DMS53 treated with DMSO at 0.1 percent for 48 hours (cell line): ENCODE data around the gene ANKRD23.

Source experiments
- DNase-seq: peaks from one replicate; lab custom pipeline; 2025; ENCODE audit not compliant: unreplicated experiment; lab: John Stamatoyannopoulos, UW

Gene ANKRD23

DNA sequence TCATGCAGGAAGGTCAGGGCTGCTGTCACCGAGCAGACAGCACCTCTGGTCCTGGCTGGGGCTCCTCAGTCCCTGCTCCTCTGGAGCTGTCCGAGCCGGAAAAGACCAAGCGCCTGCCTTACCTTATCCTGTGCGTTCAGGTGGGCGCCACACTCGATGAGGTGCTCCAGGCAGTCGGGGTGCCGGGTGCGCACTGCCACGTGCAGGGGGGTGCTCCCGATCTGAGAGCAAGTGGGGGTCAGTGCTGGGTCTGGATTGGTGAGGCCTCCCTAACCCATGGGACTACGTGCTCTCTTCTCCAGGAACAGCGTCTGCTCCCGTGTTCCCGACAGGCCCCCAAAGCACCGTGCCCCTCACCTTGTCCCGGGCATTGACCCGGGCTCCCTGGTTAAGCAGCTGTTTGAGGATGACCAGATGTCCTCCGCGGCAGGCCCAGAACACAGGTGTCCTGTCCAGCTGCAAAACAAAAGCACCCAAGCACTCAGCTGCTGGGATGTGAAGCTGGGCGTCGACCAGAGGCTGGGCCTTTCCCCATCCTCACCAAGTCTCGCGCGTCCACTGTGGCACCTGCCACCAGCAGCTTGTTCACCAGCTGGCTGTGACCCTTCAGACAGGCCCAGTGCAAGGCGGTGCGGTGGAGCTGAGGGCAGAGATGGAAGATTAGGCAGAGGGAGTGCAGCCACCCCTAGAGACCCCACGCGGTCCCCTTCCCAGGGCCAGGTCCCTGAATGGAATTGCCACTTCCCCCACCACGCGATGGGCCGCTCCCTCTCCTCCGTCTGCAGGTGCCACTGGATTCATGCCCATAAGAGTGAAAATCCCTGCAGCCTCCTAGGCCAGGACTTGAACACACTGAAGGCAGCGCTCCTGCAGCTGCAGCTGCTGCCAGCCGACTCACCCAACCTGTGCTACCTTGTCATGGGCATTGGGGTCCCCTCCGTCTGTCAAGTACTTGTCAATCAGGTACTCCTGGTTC lies 3.7 kb downstream of the ANKRD23 start:
- no peak for DNase-seq

DNA sequence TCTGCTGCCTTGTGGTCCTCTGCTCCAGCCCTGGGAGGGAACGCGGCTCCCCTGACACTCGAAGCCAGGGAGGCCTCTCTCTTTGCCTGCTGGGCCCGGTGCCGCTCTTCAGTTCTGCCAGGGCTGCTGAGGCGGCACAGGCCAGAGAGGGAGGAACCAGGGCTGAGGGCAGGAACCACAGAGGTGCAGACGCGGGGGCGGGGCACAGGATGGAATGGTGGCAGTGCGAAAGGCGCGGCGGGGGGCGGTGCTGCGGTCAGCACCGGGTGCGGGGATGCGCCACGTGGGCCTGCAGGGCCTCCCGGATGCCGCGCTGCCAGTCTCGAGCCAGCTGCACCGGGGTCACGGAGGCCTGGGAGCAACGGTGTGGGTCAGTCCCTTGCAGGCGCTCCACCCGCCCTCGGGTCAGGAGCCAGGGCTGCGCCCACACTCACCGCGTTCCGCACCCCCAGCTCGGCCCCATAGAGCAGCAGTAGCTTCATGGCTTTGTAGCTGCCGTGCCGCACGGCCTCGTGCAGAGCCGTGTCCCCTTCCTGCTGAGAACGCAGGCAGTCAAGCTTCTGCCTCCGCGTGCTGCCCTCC lies 4.4 kb downstream of the ANKRD23 start:
- DNase-seq: no peak

DNA sequence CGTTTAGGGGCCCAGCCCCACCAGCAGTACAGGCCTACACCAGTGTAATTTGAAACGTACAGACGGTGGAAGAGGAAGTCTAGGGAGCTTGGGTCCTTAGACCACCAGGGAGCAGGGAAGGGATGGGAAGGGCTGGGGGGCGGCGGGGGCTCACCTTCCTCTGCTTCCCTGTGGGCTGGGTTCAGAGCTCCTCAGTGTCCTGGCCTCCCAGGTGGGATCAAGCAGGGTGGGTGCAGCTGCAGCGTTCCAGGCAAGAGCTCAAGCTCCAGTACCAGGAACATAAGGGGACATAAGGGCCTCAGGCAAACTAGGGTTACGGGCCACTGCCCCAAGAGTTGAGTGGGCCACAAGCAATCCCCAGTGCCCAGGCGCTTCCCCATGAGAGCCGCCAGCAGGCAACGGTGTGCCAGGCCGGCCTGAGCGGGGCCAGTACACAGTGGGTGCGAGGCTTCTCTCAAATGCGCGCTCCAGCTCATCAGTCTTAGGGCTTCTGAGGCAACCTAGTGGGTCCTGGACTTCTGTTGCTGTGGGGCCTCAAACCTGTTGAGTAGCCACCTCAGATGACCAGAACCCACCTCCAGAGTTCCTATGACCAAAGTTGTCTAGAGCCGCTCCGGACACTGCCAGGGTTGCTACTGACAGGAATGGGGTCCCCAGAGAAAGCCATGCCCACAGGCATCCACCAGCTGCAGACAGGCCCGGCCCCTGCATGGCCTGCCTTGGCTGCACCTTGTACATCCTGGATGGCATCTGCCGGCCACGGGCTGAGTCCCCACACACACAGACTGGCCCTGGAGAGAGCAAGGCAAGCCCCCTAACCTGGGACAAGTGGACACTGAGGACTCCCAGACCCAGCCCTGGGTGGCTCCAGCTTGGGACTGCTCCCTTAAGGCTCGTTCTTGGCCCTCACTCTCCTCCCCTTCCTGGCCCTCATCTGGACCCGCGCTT lies 5.2 kb downstream of the ANKRD23 start:
- DNase-seq: no peak

DNA sequence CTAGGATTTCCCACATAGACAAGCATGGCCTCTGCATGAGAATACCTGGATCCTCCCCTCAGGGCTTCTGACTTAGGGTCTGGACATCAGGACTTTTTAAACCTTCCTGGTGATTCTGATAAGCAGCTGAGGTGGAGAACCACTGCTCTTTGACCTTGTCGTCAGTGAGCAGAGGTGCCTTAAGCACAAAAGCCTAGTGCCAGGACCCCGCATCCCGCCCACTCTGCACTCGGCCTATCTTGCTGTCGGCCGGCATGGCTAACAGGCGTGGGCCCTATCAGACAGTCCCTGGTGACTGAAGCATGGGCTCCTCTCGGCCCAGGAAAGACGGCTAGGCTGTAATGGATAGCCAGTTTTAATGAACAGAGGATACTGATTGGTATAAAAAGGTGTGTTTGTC lies 6.2 kb downstream of the ANKRD23 start:
- no peak for DNase-seq

DNA sequence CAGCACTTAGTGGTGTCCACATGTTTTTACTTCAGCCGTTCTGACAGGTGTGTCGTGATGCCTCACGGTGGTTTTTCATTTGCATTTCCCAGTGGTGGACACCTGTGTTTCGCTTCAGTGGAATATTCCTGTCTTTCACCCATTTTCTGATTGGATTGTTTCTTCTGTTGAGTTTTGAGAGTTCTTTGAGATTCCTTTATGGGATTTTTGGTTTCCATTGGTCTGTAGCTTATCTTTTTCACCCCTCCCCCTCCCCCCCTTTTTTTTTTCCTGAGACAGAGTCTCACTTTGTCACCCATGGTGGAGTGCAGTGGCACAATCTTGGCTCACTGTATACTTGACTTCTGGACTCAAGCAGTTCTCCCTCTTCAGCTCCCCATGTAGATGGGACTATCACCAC lies 8.0 kb downstream of the ANKRD23 start:
- no peak for DNase-seq

DNA sequence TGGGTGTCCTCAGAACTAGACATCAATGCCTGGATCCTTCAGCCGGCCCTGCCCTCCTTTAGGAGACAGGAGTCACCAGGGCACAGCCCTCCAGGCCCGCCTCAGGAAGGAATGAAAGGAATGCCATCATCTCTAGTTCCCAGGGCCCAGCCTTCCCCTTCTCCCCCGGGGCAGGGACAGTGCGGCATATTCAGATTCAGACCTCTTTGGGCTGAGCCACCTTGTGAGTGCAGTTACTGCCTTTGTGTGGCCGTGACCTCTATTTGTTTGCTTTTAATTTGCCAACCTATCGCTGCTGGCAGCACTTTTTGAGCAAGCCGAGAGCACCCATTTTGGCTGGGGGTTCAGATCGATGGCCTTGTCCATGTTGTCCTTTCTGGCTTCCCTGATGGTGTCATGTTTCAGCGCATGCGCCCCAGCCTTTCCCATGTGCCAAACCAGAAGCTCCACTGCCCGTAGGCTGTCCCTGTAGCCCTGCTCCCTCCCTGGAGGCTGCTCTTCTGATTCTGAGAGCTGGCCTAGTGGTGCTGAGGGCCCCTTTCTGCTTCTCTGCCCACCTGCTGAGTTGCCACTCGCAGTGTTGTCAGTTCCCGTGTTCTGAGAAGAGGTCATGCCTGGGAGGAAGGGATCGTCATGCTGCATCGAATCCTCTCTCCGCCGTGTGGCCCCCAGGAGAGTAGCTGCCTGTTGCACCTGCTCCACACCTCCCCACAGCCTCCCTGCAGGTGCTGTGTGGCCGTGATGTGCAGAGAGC lies 10.9 kb downstream of the ANKRD23 start:
- peak; percentile 97 for DNase-seq

DNA sequence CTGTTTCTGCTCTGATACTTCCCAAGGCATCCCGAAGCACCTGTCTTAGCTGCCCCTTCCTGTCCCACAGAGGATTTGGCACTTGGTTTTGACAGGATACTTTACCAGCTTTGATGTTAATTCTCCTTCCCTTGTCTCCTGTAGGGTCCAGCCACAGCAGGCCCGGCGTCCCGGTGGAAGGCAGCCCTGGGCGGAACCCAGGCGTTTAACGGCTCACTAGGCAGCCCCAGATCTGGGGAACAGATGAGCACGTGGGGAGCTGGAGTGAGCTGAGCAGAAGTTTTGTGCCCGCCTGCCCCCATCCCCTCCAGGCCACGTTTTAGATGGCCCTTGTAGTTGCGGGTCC lies 11.4 kb downstream of the ANKRD23 start:
- no peak for DNase-seq

DNA sequence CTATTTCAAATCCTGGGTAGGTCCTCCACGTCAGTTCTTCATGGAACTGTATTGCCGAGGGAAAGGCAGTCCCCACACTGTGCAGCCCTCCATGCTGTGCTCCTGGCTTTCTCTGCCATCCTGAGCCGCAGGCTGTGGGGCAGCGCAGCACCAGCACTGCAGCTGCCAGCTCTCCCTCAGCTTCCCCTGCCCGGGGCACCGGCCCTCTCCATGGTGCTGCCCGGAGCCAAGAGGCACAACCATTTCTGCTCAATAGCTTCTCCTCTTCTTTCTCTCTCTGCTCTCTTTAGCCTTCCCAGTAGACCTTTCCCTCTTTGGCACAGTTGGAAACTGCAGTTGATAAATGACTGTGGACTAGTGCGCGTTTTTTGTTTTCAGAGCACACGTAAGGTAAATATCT lies 12.1 kb downstream of the ANKRD23 start:
- no peak for DNase-seq

DNA sequence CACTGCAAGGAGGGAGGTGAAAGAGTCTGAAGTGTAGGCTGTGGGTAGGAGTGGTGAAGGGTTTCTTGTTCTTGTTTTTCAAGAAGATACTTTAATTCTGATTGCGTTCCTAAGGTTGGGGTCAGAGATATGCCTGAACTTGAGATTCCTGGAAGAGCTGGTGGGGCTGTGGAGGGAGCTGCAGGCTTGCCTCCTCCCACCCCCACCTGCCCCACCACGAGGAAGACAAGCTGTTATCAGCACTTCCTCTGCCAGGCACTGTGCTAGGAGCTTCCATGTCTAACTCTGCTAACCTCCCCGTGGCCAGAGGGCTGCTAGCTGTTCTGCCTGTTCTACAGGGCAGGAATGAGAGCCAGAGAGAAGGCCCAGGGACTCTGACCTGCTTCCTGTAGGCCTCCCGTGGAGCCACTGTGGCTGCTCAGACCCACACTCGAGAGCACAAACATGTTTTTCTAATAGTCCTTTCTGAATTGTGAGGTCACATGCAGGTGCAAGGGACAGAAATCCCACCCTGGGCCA lies 13.7 kb downstream of the ANKRD23 start:
- no peak for DNase-seq

DNA sequence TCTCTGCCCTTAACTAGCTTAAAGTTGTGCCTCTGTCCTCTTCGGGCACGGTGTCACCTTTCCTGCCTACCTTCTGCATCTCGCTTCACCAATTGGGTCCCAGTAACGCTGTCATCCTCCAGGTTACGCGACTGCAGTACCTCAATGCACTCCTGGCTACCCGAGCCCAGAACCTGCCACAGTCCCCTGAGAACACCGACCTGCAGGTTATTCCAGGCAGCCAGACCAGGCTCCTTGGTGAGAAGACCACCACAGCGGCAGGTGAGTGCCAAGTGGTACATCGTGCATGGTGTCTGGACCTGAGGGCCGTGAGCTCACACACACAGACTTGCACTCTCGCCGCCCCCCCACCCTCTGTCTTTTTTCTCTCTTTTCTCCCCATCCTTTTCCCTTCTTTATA lies 14.9 kb downstream of the ANKRD23 start:
- no peak for DNase-seq

DNA sequence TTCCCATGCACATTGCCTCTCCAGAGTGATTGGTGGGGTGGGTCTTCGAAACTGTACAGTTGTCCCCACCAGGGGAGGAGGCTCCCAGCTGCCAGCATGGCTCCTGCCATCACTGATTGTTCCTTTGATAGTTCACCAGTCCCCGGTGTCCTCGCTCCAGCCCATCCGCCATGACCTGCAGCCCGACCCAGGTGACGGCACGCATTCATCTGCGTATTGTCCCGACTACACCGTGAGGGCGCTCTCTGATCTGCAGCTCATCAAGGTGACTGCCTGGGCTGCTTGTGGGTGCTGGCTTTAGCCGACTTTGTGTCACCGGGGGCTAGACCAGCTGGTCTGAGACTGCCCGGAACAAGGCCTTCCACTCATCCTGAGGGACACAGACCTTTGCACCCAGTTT lies 15.4 kb downstream of the ANKRD23 start:
- no peak for DNase-seq

DNA sequence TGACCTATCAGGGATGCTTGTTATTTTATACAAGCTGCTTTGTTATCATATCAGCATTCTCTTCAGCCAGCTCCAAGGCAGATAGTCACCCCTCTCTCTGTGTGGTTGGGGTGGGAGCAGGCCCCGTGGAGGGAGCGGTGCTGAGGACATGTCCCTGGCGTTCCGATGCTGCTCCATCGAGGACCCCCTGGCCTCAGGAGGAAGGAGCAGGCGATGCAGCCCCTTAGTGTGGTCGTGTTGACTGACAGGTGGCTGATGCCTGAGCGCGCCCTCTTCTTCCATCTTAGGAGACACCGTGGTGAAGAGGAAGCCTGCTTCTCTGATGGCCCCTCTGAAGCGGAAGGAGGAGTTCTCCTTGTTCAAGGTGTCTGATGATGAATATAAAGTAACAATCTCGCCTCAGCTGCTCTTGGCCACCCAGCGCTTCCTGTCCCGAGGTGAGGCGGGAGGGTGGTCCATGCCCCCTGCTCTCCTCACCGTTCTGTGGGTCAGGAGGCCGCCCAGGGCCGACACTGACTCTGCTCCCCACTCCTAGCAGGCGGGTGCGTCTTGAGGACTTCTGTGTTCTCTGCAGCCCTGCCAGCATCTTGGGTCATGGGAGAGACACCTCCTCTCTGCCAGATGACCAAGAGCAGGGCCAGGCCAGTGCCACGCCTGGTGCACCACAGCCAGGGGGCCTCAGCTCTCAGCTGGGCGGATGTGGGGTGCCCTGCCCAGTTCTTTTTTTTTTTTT lies 17.1 kb downstream of the ANKRD23 start:
- DNase-seq: no peak

DNA sequence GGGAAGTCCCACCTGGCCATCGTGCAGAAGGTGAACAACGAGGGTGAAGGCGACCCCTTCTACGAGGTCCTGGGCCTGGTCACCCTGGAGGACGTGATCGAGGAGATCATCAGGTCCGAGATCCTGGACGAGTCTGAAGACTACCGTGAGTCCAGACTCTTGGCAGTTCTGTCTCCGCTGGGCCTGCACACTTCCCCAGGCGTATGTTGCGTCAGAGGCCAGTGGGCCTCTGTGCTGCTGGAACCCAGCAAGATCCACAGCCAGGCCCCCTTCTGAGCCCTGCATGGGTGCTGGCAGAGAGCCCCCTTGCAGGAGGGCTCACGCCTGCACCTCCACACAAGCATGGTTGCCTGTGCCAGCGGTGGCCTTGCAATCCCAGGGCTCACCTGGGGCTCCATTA lies 18.8 kb downstream of the ANKRD23 start:
- DNase-seq: no peak

DNA sequence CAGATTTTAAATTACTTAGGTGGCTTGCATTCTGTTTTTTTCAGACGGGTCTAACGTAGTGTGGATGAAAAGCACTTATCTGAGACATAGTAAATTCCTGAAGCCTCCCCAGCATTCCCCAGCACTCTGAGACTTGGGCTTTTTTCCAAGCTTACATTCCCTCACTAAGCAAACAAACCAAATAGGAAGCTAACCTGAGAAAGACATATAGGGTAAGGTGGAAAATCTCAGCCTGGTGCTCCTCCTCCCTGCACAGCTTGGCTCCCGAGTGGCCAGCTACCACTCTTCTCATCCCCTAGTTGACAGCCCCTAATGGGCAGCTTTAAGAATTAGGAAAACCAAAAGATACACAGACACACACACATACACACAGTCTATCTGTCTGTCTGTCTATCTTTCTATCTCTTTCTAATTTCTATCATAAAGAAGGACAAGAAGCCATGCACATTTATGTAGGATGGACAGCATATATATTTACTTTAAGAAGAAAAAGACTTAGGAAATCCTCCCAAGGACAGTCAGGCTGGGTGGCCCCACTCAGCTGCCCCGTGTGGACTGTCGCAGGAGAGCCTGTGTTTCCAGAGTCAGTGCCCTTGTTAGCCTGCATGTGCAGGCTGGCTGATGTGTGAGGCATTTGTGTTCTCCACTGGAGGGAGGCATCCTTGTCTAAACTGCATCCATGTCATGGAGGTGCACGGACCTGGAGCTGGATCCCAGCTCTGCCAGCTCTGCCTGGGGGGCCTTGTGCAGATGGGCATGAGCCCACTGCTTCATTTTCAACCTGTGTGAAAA lies 19.5 kb downstream of the ANKRD23 start:
- no peak for DNase-seq

DNA sequence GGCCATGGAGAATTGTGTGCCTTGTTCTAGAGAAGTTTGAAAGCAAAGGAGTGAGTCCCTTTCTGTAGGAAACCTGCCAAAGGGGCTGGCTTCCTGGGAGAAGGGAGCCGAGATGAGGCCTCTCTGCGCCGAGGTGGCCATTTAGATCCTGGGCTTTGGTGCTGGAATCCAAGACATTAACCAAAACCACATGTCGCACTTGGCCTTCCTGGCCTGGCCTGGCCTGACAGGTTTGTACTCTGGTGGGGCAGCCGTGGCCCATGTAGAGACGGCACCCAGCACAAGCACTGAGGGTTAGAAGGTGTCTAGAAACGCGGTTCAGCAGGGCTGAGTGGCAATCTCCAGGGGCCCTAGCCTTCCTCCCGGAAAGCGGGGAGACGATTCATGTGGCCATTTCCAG lies 20.6 kb downstream of the ANKRD23 start:
- no peak for DNase-seq

DNA sequence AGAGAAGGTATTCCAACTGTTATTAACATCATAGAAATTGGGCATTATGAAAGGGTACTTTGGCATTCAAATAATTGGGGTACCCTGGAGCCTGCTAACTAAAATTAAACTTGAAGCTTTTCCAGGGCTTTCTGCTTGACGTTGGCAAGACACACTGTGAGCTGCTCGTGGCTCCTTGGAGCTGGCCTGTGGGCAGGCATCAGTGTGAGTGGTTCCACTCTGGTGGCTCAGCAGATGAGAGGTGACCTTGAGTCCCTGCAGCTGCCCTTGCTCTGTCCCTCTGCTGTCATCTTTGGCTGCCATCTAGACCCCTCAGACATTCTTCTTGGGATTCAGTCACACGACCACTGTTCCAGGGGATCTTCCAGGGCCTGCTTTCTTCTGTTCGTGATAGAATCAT lies 21.0 kb downstream of the ANKRD23 start:
- no peak for DNase-seq

DNA sequence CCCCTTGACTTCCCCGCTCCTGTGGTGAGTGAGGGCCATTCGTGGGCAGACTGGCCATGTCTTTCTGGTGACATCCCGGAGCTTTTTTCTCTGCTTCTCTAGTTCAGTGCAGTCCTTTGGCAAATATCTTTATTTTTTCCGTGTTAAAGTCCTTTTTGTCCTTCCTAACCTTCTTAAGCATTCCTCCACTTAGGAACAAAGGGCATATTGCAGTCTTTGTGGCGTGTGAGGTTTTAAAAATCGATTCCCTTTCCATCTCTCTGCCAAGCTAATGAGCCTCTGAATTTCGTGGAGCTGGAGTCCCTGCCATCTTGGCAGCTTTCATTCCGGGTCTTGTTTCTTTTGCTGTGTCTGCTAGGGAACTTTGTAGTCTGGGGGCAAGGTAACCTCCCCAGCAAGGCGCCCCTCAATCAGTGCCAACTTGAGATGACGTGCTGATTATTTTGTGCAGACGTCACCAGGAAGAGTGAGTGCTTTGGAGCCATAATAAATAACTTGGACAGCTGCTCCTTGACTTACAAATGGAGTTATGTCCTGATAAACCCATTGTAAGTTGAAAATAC lies 22.6 kb downstream of the ANKRD23 start:
- no peak for DNase-seq

DNA sequence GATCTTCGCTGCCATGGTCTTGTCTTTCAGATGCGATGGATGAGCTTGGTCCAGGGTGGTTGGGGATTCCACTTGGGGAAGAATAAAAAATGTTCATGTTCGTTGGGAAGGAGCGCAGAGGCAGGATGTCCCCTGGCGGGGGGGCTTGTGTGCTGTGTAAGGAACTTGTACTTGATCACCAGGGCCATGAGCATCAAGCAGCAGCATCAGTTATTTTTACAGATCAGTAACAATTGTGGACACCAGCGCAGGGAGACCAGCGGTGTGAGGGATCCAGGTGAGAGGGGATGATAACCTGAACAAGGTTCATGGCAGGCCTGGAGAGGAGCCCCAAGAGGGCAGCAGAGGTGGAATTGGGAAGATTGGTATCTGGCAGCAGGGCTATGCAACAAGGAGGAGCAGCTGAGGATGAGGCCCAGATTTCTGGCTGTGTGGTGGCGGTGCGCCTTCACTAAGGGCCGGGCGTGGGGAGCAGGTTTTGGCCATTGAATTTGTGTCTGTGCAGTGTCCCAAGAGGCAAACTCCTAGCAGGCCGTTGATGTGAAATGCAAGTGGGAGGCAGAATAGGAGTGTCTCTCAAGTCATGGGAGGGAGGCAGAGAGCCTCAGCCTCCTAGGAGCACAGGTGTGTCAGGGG lies 23.8 kb downstream of the ANKRD23 start:
- DNase-seq: no peak
